IMR-90 (cell line): ENCODE measurements around the gene MYO3B. TPM values are rescaled to one million over a fixed set of nuclear protein-coding genes. Genes with fewer than 3 reads are reported as not detected.

Source experiments
- ATAC-seq: fragments of 200-7000 bp; cut with Tn5 transposase; 2 replicates; pipeline ENCODE4 v1.9.1; 2020; ENCODE audit warnings: low read depth, mild to moderate bottlenecking, moderate library complexity
- BruUV-seq: library from RNA; stranded (reverse); fragments of 400-500 nt; replicated peaks from 2 replicates; lab custom pipeline; 2021; lab: Mats Ljungman, UMichigan
- CTCF ChIA-PET: fragments of 300-600 bp; formaldehyde crosslinking; extraction: SDS; loops from one replicate; lab custom pipeline; 2021; ENCODE audit warnings: antibody characterized with exemption; lab: Yijun Ruan, JAX
- POLR2A ChIA-PET: fragments of 300-600 bp; sonication (Branson Sonifier 250); formaldehyde crosslinking; loops from one replicate; lab custom pipeline; 2022; ENCODE audit warnings: antibody characterized with exemption; ENCODE audit not compliant: unreplicated experiment; lab: Charles Lee
- DNase-seq: peaks from one replicate; pipeline ENCODE4 v3.0.0; 2013
- H2AFZ ChIP-seq: replicated peaks from 2 replicates; pipeline ENCODE3; 2013; ENCODE audit warnings: low read length, mild to moderate bottlenecking; ENCODE audit not compliant: poor library complexity
- H2AK5ac ChIP-seq: 2 replicates; pipeline ENCODE4 v1.6.1; 2013; ENCODE audit warnings: low read depth, low read length, inconsistent platforms
- H2AK9ac ChIP-seq: replicated peaks from 2 replicates; pipeline ENCODE3; 2013; ENCODE audit warnings: mild to moderate bottlenecking, low read depth, low read length, moderate library complexity; ENCODE audit not compliant: poor library complexity
- H2BK120ac ChIP-seq: 2 replicates; pipeline ENCODE4 v1.6.1; 2013; ENCODE audit warnings: low read depth, low read length, inconsistent platforms
- H2BK15ac ChIP-seq: 3 replicates; pipeline ENCODE4 v1.6.1; 2013; ENCODE audit warnings: low read depth, low read length, inconsistent platforms
- H2BK20ac ChIP-seq: 2 replicates; pipeline ENCODE4 v1.6.1; 2013; ENCODE audit warnings: low read depth, mild to moderate bottlenecking, inconsistent platforms, low read length, moderate library complexity
- H2BK5ac ChIP-seq: 2 replicates; pipeline ENCODE4 v1.6.1; 2013; ENCODE audit warnings: mild to moderate bottlenecking, low read depth, low read length, inconsistent platforms; ENCODE audit not compliant: poor library complexity, severe bottlenecking
- H3K14ac ChIP-seq: replicated peaks from 2 replicates; pipeline ENCODE4 v1.6.1; 2013; ENCODE audit warnings: low read depth, low read length, inconsistent platforms
- H3K18ac ChIP-seq: 2 replicates; pipeline ENCODE4 v1.6.1; 2013; ENCODE audit warnings: low read depth, low read length, control low read depth
- H3K23ac ChIP-seq: 2 replicates; pipeline ENCODE4 v1.6.1; 2013; ENCODE audit warnings: low read depth, low read length, inconsistent platforms
- H3K27ac ChIP-seq: 2 replicates; pipeline ENCODE4 v1.5.1; 2013; ENCODE audit warnings: mild to moderate bottlenecking, control low read depth, low read length; ENCODE audit not compliant: insufficient read depth
- H3K27me3 ChIP-seq: 2 replicates; pipeline ENCODE4 v1.6.1; 2013; ENCODE audit warnings: low read length; ENCODE audit not compliant: control insufficient read depth, insufficient read depth
- H3K36me3 ChIP-seq: 2 replicates; pipeline ENCODE4 v1.6.1; 2013; ENCODE audit warnings: low read length, mixed read lengths; ENCODE audit not compliant: control insufficient read depth, insufficient read depth
- H3K4ac ChIP-seq: 2 replicates; pipeline ENCODE4 v1.6.1; 2013; ENCODE audit warnings: low read depth, low read length, inconsistent platforms
- H3K4me1 ChIP-seq: 2 replicates; pipeline ENCODE4 v1.6.1; 2013; ENCODE audit warnings: low read length, mixed read lengths; ENCODE audit not compliant: control insufficient read depth, insufficient read depth
- H3K4me2 ChIP-seq: 2 replicates; pipeline ENCODE4 v1.6.1; 2013; ENCODE audit warnings: low read depth, mild to moderate bottlenecking, control low read depth, low read length, moderate library complexity
- H3K4me3 ChIP-seq: 2 replicates; pipeline ENCODE4 v1.5.1; 2013; ENCODE audit warnings: low read depth, mild to moderate bottlenecking, control low read depth, low read length, moderate library complexity; ENCODE audit not compliant: insufficient read depth
- H3K56ac ChIP-seq: 2 replicates; pipeline ENCODE4 v1.6.1; 2013; ENCODE audit warnings: low read length, inconsistent platforms; ENCODE audit not compliant: insufficient read depth; ENCODE audit errors: extremely low read depth
- H3K79me1 ChIP-seq, 2 experiments: 2 replicates each; pipeline ENCODE4 v1.6.1; 2013; ENCODE audit warnings: low read length in 2 of 2, inconsistent platforms in 1 of 2, low read depth in 1 of 2
- H3K9ac ChIP-seq: 2 replicates; pipeline ENCODE4 v1.6.1; 2013; ENCODE audit warnings: low read depth, low read length, control low read depth
- H3K9me1 ChIP-seq: 2 replicates; pipeline ENCODE4 v1.6.1; 2013; ENCODE audit warnings: low read length, inconsistent platforms; ENCODE audit not compliant: insufficient read depth
- H3K9me3 ChIP-seq: 2 replicates; pipeline ENCODE4 v1.6.1; 2013; ENCODE audit warnings: low read length; ENCODE audit not compliant: control insufficient read depth, insufficient read depth
- H4K20me1 ChIP-seq: 2 replicates; pipeline ENCODE4 v1.6.1; 2013; ENCODE audit warnings: low read length, inconsistent platforms; ENCODE audit not compliant: insufficient read depth
- H4K5ac ChIP-seq: 2 replicates; pipeline ENCODE4 v1.6.1; 2013; ENCODE audit warnings: mild to moderate bottlenecking, low read depth, low read length, control low read depth
- H4K8ac ChIP-seq, 2 experiments: 2 replicates each; pipeline ENCODE4 v1.6.1; 2013; ENCODE audit warnings: low read depth in 2 of 2, low read length in 2 of 2, control low read depth in 1 of 2, inconsistent platforms in 1 of 2
- H4K91ac ChIP-seq: 2 replicates; pipeline ENCODE4 v1.6.1; 2013; ENCODE audit warnings: low read depth, low read length, inconsistent platforms; ENCODE audit not compliant: insufficient read depth
- BHLHE40 ChIP-seq: fragments of 150-350 bp; IDR thresholded peaks from 2 replicates; pipeline ENCODE4 v1.6.1; 2016; ENCODE audit warnings: mild to moderate bottlenecking, low read depth, low read length
- FOS ChIP-seq: fragments of 150-350 bp; IDR thresholded peaks from 2 replicates; pipeline ENCODE4 v1.6.1; 2016; ENCODE audit warnings: low read depth, low read length
- MAZ ChIP-seq: IDR thresholded peaks from 2 replicates; pipeline ENCODE4 v1.6.1; 2012; ENCODE audit warnings: low read depth, mild to moderate bottlenecking, low read length, improper control_type of control experiment, moderate library complexity, borderline replicate concordance
- POLR2A ChIP-seq: IDR thresholded peaks from 2 replicates; pipeline ENCODE4 v1.6.1; 2012; ENCODE audit warnings: mild to moderate bottlenecking, low read depth, low read length
- RAD21 ChIP-seq: IDR thresholded peaks from 2 replicates; pipeline ENCODE4 v1.6.1; 2012; ENCODE audit warnings: low read length, improper control_type of control experiment
- RCOR1 ChIP-seq: IDR thresholded peaks from 2 replicates; pipeline ENCODE4 v1.6.1; 2012; ENCODE audit warnings: mild to moderate bottlenecking, low read length, improper control_type of control experiment; ENCODE audit not compliant: insufficient replicate concordance
- WGBS, 2 experiments: methylation state at CpG; one replicate each; pipeline versions ENCODE4 v1.1.5 to v1.1.7; 2013; ENCODE audit warnings: missing lambda C conversion rate in 2 of 2; ENCODE audit not compliant: insufficient read length in 1 of 2; ENCODE audit errors: extremely low coverage in 2 of 2; 5-methylcytosine and 5-hydroxymethylcytosine counted together
- dilution Hi-C: fragments of 300-500 bp; cut with HindIII; formaldehyde crosslinking; loops from one replicate; pipeline ENCODE4 v1.14.3; 2018; ENCODE audit warnings: low sequenced_read_pairs; ENCODE audit not compliant: unreplicated experiment
- in situ Hi-C: fragments of 300-500 bp; cut with MboI; formaldehyde crosslinking; loops from 3 replicates; pipeline ENCODE4 v1.14.3; 2019; ENCODE audit warnings: low sequenced_read_pairs, inconsistent platforms, mixed read lengths
- intact Hi-C: fragments of 100-400 bp; cut with micrococcal nuclease; formaldehyde crosslinking; loops from 2 replicates; pipeline ENCODE4 v1.10.0; 2022
- polyA plus RNA-seq, 3 experiments: library from polyadenylated mRNA; depleted of rRNA; stranded (reverse); fragments of >200 nt; gene quantifications; 2 replicates each; pipeline ENCODE4 v1.2.3, GENCODE V29; 2012; ENCODE audit warnings: low replicate concordance in 1 of 3
- total RNA-seq: library from RNA; depleted of rRNA; stranded (reverse); fragments of >200 nt; gene quantifications from 2 replicates; pipeline ENCODE4 v1.2.3, GENCODE V29; 2012
- TF ChIP-seq, protein P1 (sequence below): fragments of 150-350 bp; IDR thresholded peaks from 2 replicates; pipeline ENCODE4 v1.6.1; 2016; ENCODE audit warnings: low read depth, mild to moderate bottlenecking, low read length, moderate library complexity, borderline replicate concordance

The MYO3B gene
- total and polyA plus RNA-seq, 2 of the 4 experiments (the other 2 are of a cell fraction), result 0.02 TPM; not detected in 1

DNA sequence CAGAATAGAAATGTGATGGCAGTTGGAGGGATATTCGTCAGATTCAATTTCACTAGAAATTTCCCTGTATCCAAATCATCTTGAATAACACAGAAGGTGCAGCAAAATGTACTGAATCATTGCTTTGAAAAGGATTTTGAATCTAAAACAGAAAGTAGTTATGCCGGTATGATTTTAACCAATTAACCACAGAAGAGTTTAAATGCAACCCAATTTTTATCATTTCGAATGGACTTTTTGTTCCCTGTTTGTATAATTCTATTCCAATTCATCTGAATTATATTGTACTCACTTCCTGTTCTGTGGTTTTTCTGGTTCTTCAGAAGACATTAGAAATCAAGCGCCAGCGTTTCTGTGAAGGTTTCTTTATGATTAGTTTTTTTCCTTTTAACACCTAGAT is 190.4 kb downstream of the MYO3B start:
- Histone ChIP-seq H3K9me1 (no peaks in the 10 kb centered on the region), H4K8ac (no peak overlapping the region), H3K79me1 (no peaks in the 10 kb centered on the region), H2BK5ac (no peak overlapping the region), H2BK15ac (no peak overlapping the region), H3K27ac (no peak overlapping the region), H3K4ac (no peak overlapping the region), H3K9me3 (no peaks in the 10 kb centered on the region), H4K20me1 (no peaks in the 10 kb centered on the region), H4K91ac (no peak overlapping the region), H3K18ac (no peak overlapping the region), H2BK20ac (no peak overlapping the region), H3K27me3 (peaks cover 11% of the 10 kb centered on the region), H3K23ac (no peak overlapping the region), H3K14ac (no peak overlapping the region), H3K4me3 (no peak overlapping the region), H3K36me3 (no peaks in the 10 kb centered on the region), H2AFZ (no peak overlapping the region), H3K4me1 (no peaks in the 10 kb centered on the region), H3K56ac (no peak overlapping the region), H4K5ac (no peak overlapping the region), H3K4me2 (no peak overlapping the region), H3K9ac (no peak overlapping the region), H2AK5ac (no peak overlapping the region), H2BK120ac (no peak overlapping the region), H2AK9ac (no peak overlapping the region)
- no CpG with 5 or more reads among the region's 5 CpGs for WGBS, 2 experiments
- no peak for ATAC-seq
- dilution Hi-C loops (no loop called here), in situ Hi-C loops (no loop called here), intact Hi-C loops (no loop called here)
- POLR2A ChIA-PET, result no interaction called here
- no TSS peak for BruUV-seq
- DNase-seq, result no peak
- TF ChIP-seq MAZ (no peak), RCOR1 (no peak), POLR2A (no peak), RAD21 (no peak), BHLHE40 (no peak), FOS (no peak)
- TF ChIP-seq, protein P1, sequence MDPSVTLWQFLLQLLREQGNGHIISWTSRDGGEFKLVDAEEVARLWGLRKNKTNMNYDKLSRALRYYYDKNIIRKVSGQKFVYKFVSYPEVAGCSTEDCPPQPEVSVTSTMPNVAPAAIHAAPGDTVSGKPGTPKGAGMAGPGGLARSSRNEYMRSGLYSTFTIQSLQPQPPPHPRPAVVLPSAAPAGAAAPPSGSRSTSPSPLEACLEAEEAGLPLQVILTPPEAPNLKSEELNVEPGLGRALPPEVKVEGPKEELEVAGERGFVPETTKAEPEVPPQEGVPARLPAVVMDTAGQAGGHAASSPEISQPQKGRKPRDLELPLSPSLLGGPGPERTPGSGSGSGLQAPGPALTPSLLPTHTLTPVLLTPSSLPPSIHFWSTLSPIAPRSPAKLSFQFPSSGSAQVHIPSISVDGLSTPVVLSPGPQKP, result no peak
- CTCF ChIA-PET, result interaction anchor here (1.1 kb wide), 1 partner anchor 9 kb away, joined by 8 read pairs; no protein-coding TSS in a partner anchor
